ENCODE measurements around the gene DIDO1. TPM values are rescaled to one million over a fixed set of nuclear protein-coding genes. Genes with fewer than 3 reads are reported as not detected.

DIDO1 gene
- polyA plus RNA-seq, 2 of the 4 experiments (the other 2 are of a cell fraction), result 12.6 to 14.8 TPM

GRCh38 chr20:62910217-62910766 is 16.0 kb downstream of the DIDO1 start:
- Histone ChIP-seq H3K4me3 (no peak overlapping the region), H3K4me2 (no peak overlapping the region), H3K4me1 (peaks cover 6% of the 10 kb centered on the region), H3K27ac (no peak overlapping the region), H3K9me3 (no peaks in the 10 kb centered on the region)
- CTCF ChIA-PET, result interaction anchor here (0.7 to 22.6 kb wide), 5 partner anchors 5 to 99 kb away, joined by 3 to 368 read pairs (median 16); partner anchors contain the start of gene DIDO1
- WGBS (ENCODE audit: missing lambda C conversion rate), result 95% methylated on average over 11 of the region's 11 CpGs
- FAIRE-seq, result no peak
- no peak for ATAC-seq
- no peak for TF ChIP-seq GATA3 (IDR thresholded peaks at IDR 0.05; ENCODE audit: borderline replicate concordance)
- no peak for TF ChIP-seq MAZ (IDR thresholded peaks at IDR 0.05; ENCODE audit: borderline replicate concordance, low read depth, low read length)
- TF ChIP-seq RCOR1 (IDR thresholded peaks at IDR 0.05; ENCODE audit: low read depth, low read length), result no peak
- no peak for TF ChIP-seq HOXA7 (CRISPR knock-in tag; IDR thresholded peaks at IDR 0.05)
- TF ChIP-seq TP53 (CRISPR knock-in tag; IDR thresholded peaks at IDR 0.05), result no peak
- TF ChIP-seq ZNF302 (CRISPR knock-in tag; IDR thresholded peaks at IDR 0.05), result no peak
- no peak for TF ChIP-seq PBX3 (IDR thresholded peaks at IDR 0.05)
- TF ChIP-seq KDM1A (IDR thresholded peaks at IDR 0.05; ENCODE audit: low read depth), result no peak
- no peak for TF ChIP-seq FOXS1 (CRISPR knock-in tag; IDR thresholded peaks at IDR 0.05)
- TF ChIP-seq JUN (IDR thresholded peaks at IDR 0.05), result no peak
- no peak for TF ChIP-seq ZC3H11A (IDR thresholded peaks at IDR 0.05)
- no peak for TF ChIP-seq MAX (IDR thresholded peaks at IDR 0.05)
- TF ChIP-seq CHD4 (IDR thresholded peaks at IDR 0.05; ENCODE audit: borderline replicate concordance), result no peak
- TF ChIP-seq SMC3 (IDR thresholded peaks at IDR 0.05), result no peak
- TF ChIP-seq HOXB5 (CRISPR knock-in tag; IDR thresholded peaks at IDR 0.05), result no peak
- no peak for TF ChIP-seq USF2 (IDR thresholded peaks at IDR 0.05)
- TF ChIP-seq NR3C1 (IDR thresholded peaks at IDR 0.05), result no peak
- POLR2A ChIA-PET, result no interaction called here
- no peak for DNase-seq (ENCODE audit: low read depth in 1 of 2, low spot score in 1 of 2)

GRCh38 chr20:62908971-62909791 is 17.1 kb downstream of the DIDO1 start:
- no peak for DNase-seq (ENCODE audit: low read depth in 1 of 2, low spot score in 1 of 2)
- H3K4me2 ChIP-seq, result no peak overlapping the region
- TF ChIP-seq KDM5A (IDR thresholded peaks at IDR 0.05), result no peak
- TF ChIP-seq CEBPB (IDR thresholded peaks at IDR 0.05), result no peak
- TF ChIP-seq BHLHE40 (IDR thresholded peaks at IDR 0.05; ENCODE audit: low read depth, low read length), result no peak
- TF ChIP-seq SMC3 (IDR thresholded peaks at IDR 0.05), result no peak
- TF ChIP-seq PHF8 (IDR thresholded peaks at IDR 0.05; ENCODE audit: borderline replicate concordance, low read depth), result no peak
- TF ChIP-seq PBX3 (IDR thresholded peaks at IDR 0.05), result no peak
- TF ChIP-seq USF2 (IDR thresholded peaks at IDR 0.05), result no peak
- TF ChIP-seq REST (IDR thresholded peaks at IDR 0.05), result no peak
- TF ChIP-seq FOXS1 (CRISPR knock-in tag; IDR thresholded peaks at IDR 0.05), result no peak
- no peak for TF ChIP-seq FOSB (CRISPR knock-in tag; IDR thresholded peaks at IDR 0.05)
- TF ChIP-seq RAD21 (conservative IDR thresholded peaks at IDR 0.05 in 1 of 2, IDR thresholded peaks at IDR 0.05 in 1 of 2), result no peak
- TF ChIP-seq ZC3H11A (IDR thresholded peaks at IDR 0.05), result no peak
- TF ChIP-seq E2F6 (IDR thresholded peaks at IDR 0.05; ENCODE audit: borderline replicate concordance, low read depth), result no peak
- no peak for ATAC-seq
- POLR2A ChIA-PET, result no interaction called here
- no peaks in the 10 kb centered on the region for H3K4me1 ChIP-seq
- no peak overlapping the region for H3K4me3 ChIP-seq
- H3K9me3 ChIP-seq, result no peaks in the 10 kb centered on the region
- FAIRE-seq, result no peak
- CTCF ChIA-PET, result interaction anchor here (1.6 to 22.6 kb wide), 8 partner anchors 4 to 100 kb away, joined by 7 to 368 read pairs (median 14); partner anchors contain the start of gene DIDO1
- H3K27ac ChIP-seq, result no peak overlapping the region
- 88% methylated on average over 18 of the region's 18 CpGs for WGBS (ENCODE audit: missing lambda C conversion rate)

Measured in A549 (cell line).